Panc1 (cell line): ENCODE results near the gene MMP19.

Source experiments
- CTCF ChIP-seq: fragments of 450-650 bp; IDR thresholded peaks from 2 replicates; pipeline ENCODE4 v1.5.1; 2017; ENCODE audit warnings: mild to moderate bottlenecking
- POLR2AphosphoS5 ChIP-seq: IDR thresholded peaks from 2 replicates; pipeline ENCODE4 v1.6.1; 2012; ENCODE audit warnings: mild to moderate bottlenecking, low read depth, low read length, moderate library complexity
- REST ChIP-seq, 2 experiments: IDR thresholded peaks; 2 replicates each; pipeline ENCODE4 v1.6.1; 2011 to 2012; ENCODE audit warnings: low read depth in 2 of 2, control low read depth in 1 of 2, low read length in 1 of 2, mild to moderate bottlenecking in 1 of 2, moderate library complexity in 1 of 2; ENCODE audit not compliant: insufficient read depth in 1 of 2
- SIN3A ChIP-seq: IDR thresholded peaks from 2 replicates; pipeline ENCODE4 v1.6.1; 2012; ENCODE audit warnings: low read depth, mild to moderate bottlenecking, low read length, moderate library complexity, borderline replicate concordance; ENCODE audit not compliant: insufficient read depth

GRCh38 chr12:55795950-55796349 is 46.8 kb downstream of the MMP19 start:
- no peak for TF ChIP-seq CTCF
- no peak for TF ChIP-seq REST (IDR thresholded peaks at IDR 0.05; ENCODE audit: insufficient read depth in 1 of 2, low read depth in 2 of 2, low read length in 1 of 2)
- TF ChIP-seq POLR2AphosphoS5, result no peak
- no peak for TF ChIP-seq SIN3A
